GM20431 (cell line): ENCODE measurements around the gene CPB2.

ENCODE experiments used
- in situ Hi-C: fragments of 300-500 bp; cut with MseI, MboI; formaldehyde crosslinking; loops from one replicate; pipeline ENCODE4 v1.15.0; 2020; ENCODE audit warnings: low sequenced_read_pairs; ENCODE audit not compliant: unreplicated experiment

Gene CPB2

GRCh38 chr13:46104868-46105267 is at the start of gene CPB2:
TSS of gene CPB2 (minus strand) at chr13:46105033. CDS start at chr13:46105009, 24 bp downstream.
- in situ Hi-C loops, result no loop called here

- in situ Hi-C loops, result no loop called here
Observed at GRCh38 chr13:46154136-46154801, 49.4 kb upstream of the CPB2 start.

GRCh38 chr13:46152627-46153328 is 47.9 kb upstream of the CPB2 start:
- in situ Hi-C loops, result no loop called here

- in situ Hi-C loops, result no loop called here
Observed at GRCh38 chr13:46150134-46150693, 45.4 kb upstream of the CPB2 start.

GRCh38 chr13:46149272-46150133 is 44.7 kb upstream of the CPB2 start:
- in situ Hi-C loops, result no loop called here

GRCh38 chr13:46146898-46147297 is 42.1 kb upstream of the CPB2 start:
- in situ Hi-C loops, result no loop called here

- in situ Hi-C loops, result no loop called here
Observed at GRCh38 chr13:46145950-46146349, 41.1 kb upstream of the CPB2 start.

- in situ Hi-C loops, result no loop called here
Observed at GRCh38 chr13:46145135-46145534, 40.3 kb upstream of the CPB2 start.

GRCh38 chr13:46143184-46143701 is 38.4 kb upstream of the CPB2 start:
- in situ Hi-C loops, result no loop called here

GRCh38 chr13:46142776-46143175 is 37.9 kb upstream of the CPB2 start:
- in situ Hi-C loops, result no loop called here

GRCh38 chr13:46140044-46140443 is 35.2 kb upstream of the CPB2 start:
- in situ Hi-C loops, result no loop called here

- in situ Hi-C loops, result no loop called here
Observed at GRCh38 chr13:46137627-46138317, 32.9 kb upstream of the CPB2 start.

- in situ Hi-C loops, result no loop called here
Observed at GRCh38 chr13:46136688-46137087, 31.9 kb upstream of the CPB2 start.

GRCh38 chr13:46134961-46135522 is 30.2 kb upstream of the CPB2 start:
- in situ Hi-C loops, result no loop called here

GRCh38 chr13:46134494-46134893 is 29.7 kb upstream of the CPB2 start:
- in situ Hi-C loops, result no loop called here

GRCh38 chr13:46132109-46132508 is 27.3 kb upstream of the CPB2 start:
- in situ Hi-C loops, result no loop called here

GRCh38 chr13:46131705-46132104 is 26.9 kb upstream of the CPB2 start:
- in situ Hi-C loops, result no loop called here

- in situ Hi-C loops, result no loop called here
Observed at GRCh38 chr13:46129955-46130618, 25.3 kb upstream of the CPB2 start.

- in situ Hi-C loops, result no loop called here
Observed at GRCh38 chr13:46129124-46129523, 24.3 kb upstream of the CPB2 start.
